Measurements from ENCODE around the gene MYOM1. TPM values are rescaled to one million over a fixed set of nuclear protein-coding genes. Genes with fewer than 3 reads are reported as not detected.

MYOM1 gene
- total and polyA plus RNA-seq, 10 donors = 1.2 to 6.2 (median 2.0) TPM

DNA sequence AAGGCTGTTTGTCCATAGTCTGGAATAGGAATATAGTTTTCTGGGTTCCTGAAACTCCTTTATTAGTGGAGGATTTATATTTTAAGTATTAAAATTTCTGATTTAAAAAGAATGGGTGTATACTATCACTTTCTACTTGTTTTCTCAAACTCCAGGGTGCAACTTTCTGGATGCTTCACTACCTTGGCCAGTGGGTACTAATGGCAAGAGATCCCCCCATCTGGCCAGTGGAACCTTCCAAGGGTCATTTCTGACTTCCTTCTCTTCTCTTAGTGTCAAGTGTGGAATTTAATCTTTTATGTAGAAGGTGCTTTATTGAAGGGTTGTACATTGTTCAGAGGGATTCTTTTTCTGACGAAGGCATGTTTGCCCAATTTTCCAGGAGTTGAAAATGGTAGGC lies 120.4 kb downstream of the MYOM1 start:
- no peak overlapping the region for H3K4me3 ChIP-seq
- H3K27ac ChIP-seq = no peak overlapping the region
- 0 to 53% (median 2%) methylated on average over 1 of the region's 1 CpG for WGBS, 5 donors
- H3K9me3 ChIP-seq = no peaks in the 10 kb centered on the region
- DNase-seq = no peak
- no peak for TF ChIP-seq POLR2AphosphoS5 (IDR thresholded peaks at IDR 0.05)
- TF ChIP-seq, protein P1, sequence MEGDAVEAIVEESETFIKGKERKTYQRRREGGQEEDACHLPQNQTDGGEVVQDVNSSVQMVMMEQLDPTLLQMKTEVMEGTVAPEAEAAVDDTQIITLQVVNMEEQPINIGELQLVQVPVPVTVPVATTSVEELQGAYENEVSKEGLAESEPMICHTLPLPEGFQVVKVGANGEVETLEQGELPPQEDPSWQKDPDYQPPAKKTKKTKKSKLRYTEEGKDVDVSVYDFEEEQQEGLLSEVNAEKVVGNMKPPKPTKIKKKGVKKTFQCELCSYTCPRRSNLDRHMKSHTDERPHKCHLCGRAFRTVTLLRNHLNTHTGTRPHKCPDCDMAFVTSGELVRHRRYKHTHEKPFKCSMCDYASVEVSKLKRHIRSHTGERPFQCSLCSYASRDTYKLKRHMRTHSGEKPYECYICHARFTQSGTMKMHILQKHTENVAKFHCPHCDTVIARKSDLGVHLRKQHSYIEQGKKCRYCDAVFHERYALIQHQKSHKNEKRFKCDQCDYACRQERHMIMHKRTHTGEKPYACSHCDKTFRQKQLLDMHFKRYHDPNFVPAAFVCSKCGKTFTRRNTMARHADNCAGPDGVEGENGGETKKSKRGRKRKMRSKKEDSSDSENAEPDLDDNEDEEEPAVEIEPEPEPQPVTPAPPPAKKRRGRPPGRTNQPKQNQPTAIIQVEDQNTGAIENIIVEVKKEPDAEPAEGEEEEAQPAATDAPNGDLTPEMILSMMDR (IDR thresholded peaks at IDR 0.05 in 8 of 11, conservative IDR thresholded peaks at IDR 0.05 in 3 of 11) = no peak
- no peak for TF ChIP-seq POLR2A (IDR thresholded peaks at IDR 0.05)
- H3K27me3 ChIP-seq (replicated peaks in 1 of 7) = no peaks in the 10 kb centered on the region
- intact Hi-C loops (cut with DNase I; ENCODE audit: low total_unique reads) = no loop called here
- peaks cover 0 to 13% (median 3%) of the 10 kb centered on the region in 6 donors for H3K4me1 ChIP-seq
- no peaks in the 10 kb centered on the region for H3K36me3 ChIP-seq

DNA sequence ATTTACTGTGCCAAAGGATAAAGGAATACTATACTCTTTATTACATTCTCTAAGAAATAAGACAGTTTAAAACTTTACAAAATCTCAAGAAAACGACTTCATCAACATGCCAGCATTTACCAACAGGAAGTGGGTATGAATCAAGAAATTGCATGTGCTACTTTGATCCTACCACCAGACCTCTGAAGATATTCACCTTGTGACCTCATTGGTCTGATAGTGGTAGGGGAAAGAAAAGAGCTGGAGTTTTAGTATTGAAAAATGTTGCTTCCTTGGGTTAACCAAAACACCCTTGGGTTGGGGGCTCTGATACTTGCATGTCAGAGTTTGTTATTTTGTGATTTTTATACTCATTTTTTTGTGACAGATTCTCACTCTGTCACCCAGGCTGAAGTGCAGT lies 122.7 kb downstream of the MYOM1 start:
- intact Hi-C loops (cut with DNase I; ENCODE audit: low total_unique reads) = no loop called here
- DNase-seq = no peak
- TF ChIP-seq, protein P1 (IDR thresholded peaks at IDR 0.05 in 8 of 11, conservative IDR thresholded peaks at IDR 0.05 in 3 of 11) = no peak
- TF ChIP-seq POLR2AphosphoS5 (IDR thresholded peaks at IDR 0.05) = no peak
- no peak for TF ChIP-seq POLR2A (IDR thresholded peaks at IDR 0.05)
- Histone ChIP-seq H3K27me3 (replicated peaks in 1 of 7) (no peaks in the 10 kb centered on the region), H3K4me1 (peaks cover 0 to 7% (median 0%) of the 10 kb centered on the region in 6 donors), H3K27ac (no peak overlapping the region), H3K9me3 (no peaks in the 10 kb centered on the region), H3K36me3 (no peaks in the 10 kb centered on the region), H3K4me3 (no peak overlapping the region)
- WGBS, 5 donors = 20 to 39% (median 35%) methylated on average over 1 of the region's 1 CpG

DNA sequence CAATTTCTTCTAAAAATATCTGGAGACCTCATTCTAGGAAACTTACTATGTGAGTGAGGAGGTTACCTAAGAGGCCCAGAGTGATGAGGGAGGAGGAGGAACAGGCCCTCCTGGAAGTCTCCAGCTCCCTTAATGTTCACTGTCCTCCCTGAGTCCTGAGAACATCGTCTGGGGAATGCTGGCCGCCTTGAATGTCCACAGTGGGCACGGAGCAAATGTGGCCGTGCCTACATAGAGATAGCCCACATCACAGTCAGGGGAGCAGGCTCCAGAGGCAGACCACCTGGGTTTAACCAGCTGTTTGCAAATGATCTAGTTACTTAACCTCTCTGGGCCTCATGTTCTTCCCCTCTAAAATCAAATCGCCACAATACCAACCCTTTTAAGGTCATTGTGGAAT lies 123.8 kb downstream of the MYOM1 start:
- WGBS, 5 donors = 92 to 99% (median 96%) methylated on average over 5 of the region's 5 CpGs
- H3K9me3 ChIP-seq = no peaks in the 10 kb centered on the region
- no peak for DNase-seq
- intact Hi-C loops (cut with DNase I; ENCODE audit: low total_unique reads) = no loop called here
- TF ChIP-seq, protein P1 (IDR thresholded peaks at IDR 0.05 in 8 of 11, conservative IDR thresholded peaks at IDR 0.05 in 3 of 11) = no peak
- no peak overlapping the region for H3K27ac ChIP-seq
- no peak overlapping the region for H3K4me3 ChIP-seq
- H3K4me1 ChIP-seq = peaks cover 0 to 7% (median 0%) of the 10 kb centered on the region in 6 donors
- H3K36me3 ChIP-seq = no peaks in the 10 kb centered on the region
- H3K27me3 ChIP-seq (replicated peaks in 1 of 7) = no peaks in the 10 kb centered on the region

DNA sequence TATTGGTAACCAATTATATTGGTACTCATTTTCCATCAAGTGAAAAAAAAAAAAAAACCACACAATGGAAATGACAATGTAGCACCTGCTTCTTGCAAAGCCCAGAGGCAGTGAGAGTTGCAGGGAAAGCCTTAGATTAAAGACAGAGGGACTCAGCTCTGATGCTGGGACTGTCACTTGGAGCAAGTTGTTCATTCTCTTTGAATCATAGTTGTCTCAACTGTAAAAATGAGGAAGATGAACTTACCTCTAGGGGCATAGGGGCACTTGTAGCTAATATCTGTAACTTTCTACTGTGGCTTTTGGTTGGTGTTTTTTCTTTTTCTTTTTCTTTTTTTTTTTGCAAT lies 125.5 kb downstream of the MYOM1 start:
- TF ChIP-seq POLR2A (IDR thresholded peaks at IDR 0.05) (no peak), POLR2AphosphoS5 (IDR thresholded peaks at IDR 0.05) (no peak)
- TF ChIP-seq, protein P1 (IDR thresholded peaks at IDR 0.05 in 8 of 11, conservative IDR thresholded peaks at IDR 0.05 in 3 of 11) = no peak
- Histone ChIP-seq H3K27ac (no peak overlapping the region), H3K4me1 (peaks cover 0 to 10% (median 2%) of the 10 kb centered on the region in 6 donors), H3K4me3 (no peak overlapping the region), H3K36me3 (no peaks in the 10 kb centered on the region), H3K9me3 (no peaks in the 10 kb centered on the region), H3K27me3 (replicated peaks in 1 of 7) (no peaks in the 10 kb centered on the region)
- no peak for DNase-seq
- intact Hi-C loops (cut with DNase I; ENCODE audit: low total_unique reads) = no loop called here

Data from spleen (tissue), 11 donors.